ENCODE data around the gene TUT4. TPM values are rescaled to one million over a fixed set of nuclear protein-coding genes. Genes with fewer than 3 reads are reported as not detected.

The TUT4 gene
- total RNA-seq, 1 donor from 2014 or later: 30.9 TPM

- Histone ChIP-seq H3K36me3 (peaks cover 27% of the 10 kb centered on the region), H3K4me3 (no peak overlapping the region), H3K27me3 (ENCODE audit: low read depth) (no peaks in the 10 kb centered on the region), H3K27ac (replicated peaks) (no peak overlapping the region), H3K4me1 (peaks cover 9% of the 10 kb centered on the region), H3K9me3 (replicated peaks) (no peaks in the 10 kb centered on the region)
- intact Hi-C loops (cut with micrococcal nuclease): no loop called here
- DNase-seq: no peak
- no peak for TF ChIP-seq CTCF (IDR thresholded peaks at IDR 0.05; ENCODE audit: borderline replicate concordance)
Measured at GRCh38 chr1:52479076-52479475, 73.8 kb downstream of the TUT4 start.

GRCh38 chr1:52477876-52478275 is 75.0 kb downstream of the TUT4 start:
- TF ChIP-seq CTCF (IDR thresholded peaks at IDR 0.05; ENCODE audit: borderline replicate concordance): no peak
- DNase-seq: no peak
- H3K27me3 ChIP-seq (ENCODE audit: low read depth): no peaks in the 10 kb centered on the region
- H3K4me1 ChIP-seq: peaks cover 9% of the 10 kb centered on the region
- no peaks in the 10 kb centered on the region for H3K9me3 ChIP-seq (replicated peaks)
- intact Hi-C loops (cut with micrococcal nuclease): no loop called here
- H3K36me3 ChIP-seq: peaks cover 31% of the 10 kb centered on the region
- no peak overlapping the region for H3K27ac ChIP-seq (replicated peaks)
- H3K4me3 ChIP-seq: no peak overlapping the region

GRCh38 chr1:52476943-52477342 is 75.9 kb downstream of the TUT4 start:
- Histone ChIP-seq H3K36me3 (peaks cover 31% of the 10 kb centered on the region), H3K27me3 (ENCODE audit: low read depth) (no peaks in the 10 kb centered on the region), H3K27ac (replicated peaks) (no peak overlapping the region), H3K9me3 (replicated peaks) (no peaks in the 10 kb centered on the region), H3K4me3 (no peak overlapping the region), H3K4me1 (peaks cover 9% of the 10 kb centered on the region)
- intact Hi-C loops (cut with micrococcal nuclease): no loop called here
- TF ChIP-seq CTCF (IDR thresholded peaks at IDR 0.05; ENCODE audit: borderline replicate concordance): no peak
- no peak for DNase-seq

- intact Hi-C loops (cut with micrococcal nuclease): no loop called here
- peaks cover 9% of the 10 kb centered on the region for H3K4me1 ChIP-seq
- H3K4me3 ChIP-seq: no peak overlapping the region
- no peaks in the 10 kb centered on the region for H3K9me3 ChIP-seq (replicated peaks)
- no peak for TF ChIP-seq CTCF (IDR thresholded peaks at IDR 0.05; ENCODE audit: borderline replicate concordance)
- no peak for DNase-seq
- peaks cover 39% of the 10 kb centered on the region for H3K36me3 ChIP-seq
- H3K27ac ChIP-seq (replicated peaks): no peak overlapping the region
- H3K27me3 ChIP-seq (ENCODE audit: low read depth): no peaks in the 10 kb centered on the region
Measured at GRCh38 chr1:52474807-52475206, 78.1 kb downstream of the TUT4 start.

- H3K4me3 ChIP-seq: no peak overlapping the region
- intact Hi-C loops (cut with micrococcal nuclease): no loop called here
- no peaks in the 10 kb centered on the region for H3K9me3 ChIP-seq (replicated peaks)
Measured at GRCh38 chr1:52473039-52473438, 79.9 kb downstream of the TUT4 start.

More at GRCh38 chr1:52473039-52473438, 79.9 kb downstream of the TUT4 start:
- Histone ChIP-seq H3K27ac (replicated peaks) (no peak overlapping the region), H3K4me1 (peaks cover 9% of the 10 kb centered on the region), H3K27me3 (ENCODE audit: low read depth) (no peaks in the 10 kb centered on the region), H3K36me3 (peaks cover 32% of the 10 kb centered on the region)
- no peak for DNase-seq
- no peak for TF ChIP-seq CTCF (IDR thresholded peaks at IDR 0.05; ENCODE audit: borderline replicate concordance)
